RWPE1 (cell line): ENCODE measurements around the gene ADI1.
"Not testable (repeated sequence)": the region's sequence is repeated elsewhere in the genome, so short reads cannot be mapped to it uniquely, and the experiment has no call there.

Experiments used
- CTCF ChIA-PET: fragments of 350-600 bp; sonication (Branson Sonifier 250); formaldehyde crosslinking; extraction: SDS; loops from one replicate; lab custom pipeline; 2021; lab: Yijun Ruan, JAX
- POLR2A ChIA-PET: fragments of 400-600 bp; formaldehyde crosslinking; extraction: SDS; loops from one replicate; lab custom pipeline; 2020; ENCODE audit warnings: antibody characterized with exemption; ENCODE audit not compliant: low non-redundant PET; lab: Yijun Ruan, JAX
- DNase-seq: peaks from one replicate; pipeline ENCODE4 v3.0.0; 2012; ENCODE audit warnings: low spot score
- H3K27ac ChIP-seq: fragments of 450-650 bp; 2 replicates; pipeline ENCODE4 v1.5.1; 2017
- TF ChIP-seq, protein P1 (sequence below): fragments of 450-650 bp; conservative IDR thresholded peaks from 2 replicates; pipeline ENCODE4 v1.5.1; 2017; ENCODE audit warnings: low read depth, mild to moderate bottlenecking

Gene ADI1

DNA sequence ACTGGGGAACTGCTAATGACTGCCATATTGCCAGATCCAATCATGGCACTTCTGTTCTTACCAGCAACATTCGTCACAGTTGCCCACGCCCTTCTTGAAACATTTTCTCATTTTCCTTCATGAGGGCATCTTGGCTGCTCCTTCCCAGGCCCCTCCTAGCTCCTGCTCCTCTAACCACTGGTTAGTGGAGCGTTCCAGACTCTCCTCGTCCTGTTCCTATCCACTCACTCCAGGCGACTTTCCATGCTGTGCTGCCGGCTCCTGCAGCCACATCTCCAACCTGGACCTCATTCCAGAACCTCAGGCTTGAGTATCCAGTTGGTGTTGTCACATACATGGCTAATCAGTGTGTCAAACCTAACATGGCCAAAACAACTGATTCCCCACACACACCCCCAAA, 1.3 kb upstream of the ADI1 start:
- DNase-seq = no peak
- ChIA-PET CTCF (no interaction called here), POLR2A (no interaction called here)
- TF ChIP-seq, protein P1, sequence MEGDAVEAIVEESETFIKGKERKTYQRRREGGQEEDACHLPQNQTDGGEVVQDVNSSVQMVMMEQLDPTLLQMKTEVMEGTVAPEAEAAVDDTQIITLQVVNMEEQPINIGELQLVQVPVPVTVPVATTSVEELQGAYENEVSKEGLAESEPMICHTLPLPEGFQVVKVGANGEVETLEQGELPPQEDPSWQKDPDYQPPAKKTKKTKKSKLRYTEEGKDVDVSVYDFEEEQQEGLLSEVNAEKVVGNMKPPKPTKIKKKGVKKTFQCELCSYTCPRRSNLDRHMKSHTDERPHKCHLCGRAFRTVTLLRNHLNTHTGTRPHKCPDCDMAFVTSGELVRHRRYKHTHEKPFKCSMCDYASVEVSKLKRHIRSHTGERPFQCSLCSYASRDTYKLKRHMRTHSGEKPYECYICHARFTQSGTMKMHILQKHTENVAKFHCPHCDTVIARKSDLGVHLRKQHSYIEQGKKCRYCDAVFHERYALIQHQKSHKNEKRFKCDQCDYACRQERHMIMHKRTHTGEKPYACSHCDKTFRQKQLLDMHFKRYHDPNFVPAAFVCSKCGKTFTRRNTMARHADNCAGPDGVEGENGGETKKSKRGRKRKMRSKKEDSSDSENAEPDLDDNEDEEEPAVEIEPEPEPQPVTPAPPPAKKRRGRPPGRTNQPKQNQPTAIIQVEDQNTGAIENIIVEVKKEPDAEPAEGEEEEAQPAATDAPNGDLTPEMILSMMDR = no peak
- no peak overlapping the region for H3K27ac ChIP-seq

DNA sequence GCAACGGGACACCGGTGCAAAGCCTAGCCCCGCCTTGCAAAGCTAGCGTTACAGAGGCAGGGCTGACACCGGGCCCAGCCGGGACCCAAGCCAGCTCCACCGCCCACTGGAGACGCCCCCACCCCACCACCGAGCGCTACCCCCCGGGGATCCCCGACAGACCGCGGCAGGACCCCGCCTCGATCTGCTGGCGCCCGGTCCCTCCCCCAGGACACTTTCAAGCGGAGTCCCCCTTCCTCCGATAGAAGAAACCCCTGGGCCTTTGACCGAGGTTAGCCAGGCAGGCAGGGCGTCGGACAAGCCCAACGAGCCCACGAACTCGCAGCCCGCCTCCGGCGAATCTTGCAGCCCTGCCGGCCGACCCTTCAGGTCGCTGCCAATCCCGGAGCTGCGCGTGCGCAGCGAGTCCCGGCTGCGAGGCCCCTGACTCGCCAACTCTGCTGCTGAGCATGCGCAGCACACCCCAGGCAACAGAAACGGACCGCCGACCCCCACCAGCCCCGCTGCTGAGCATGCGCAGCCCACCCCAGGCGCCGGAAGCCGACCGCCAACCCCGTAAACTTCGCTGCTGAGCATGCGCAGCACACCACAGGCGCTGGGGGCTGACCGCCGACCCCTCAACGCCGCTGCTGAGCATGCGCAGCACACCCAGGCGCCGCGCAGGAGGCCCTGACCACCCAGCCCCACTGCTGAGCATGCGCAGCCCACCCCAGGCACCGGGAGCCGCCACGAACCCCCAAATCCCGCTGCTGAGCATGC, 656 bp downstream of the ADI1 start:
- H3K27ac ChIP-seq = peak overlapping the region; percentile 95
- TF ChIP-seq, protein P1 = no peak
- ChIA-PET CTCF (interaction anchor here (0.6 to 0.7 kb wide), 2 partner anchors 40 to 213 kb away, joined by 3 read pairs; partner anchors contain the start of gene RNASEH1), POLR2A (no interaction called here)
- DNase-seq = peak; percentile 100

DNA sequence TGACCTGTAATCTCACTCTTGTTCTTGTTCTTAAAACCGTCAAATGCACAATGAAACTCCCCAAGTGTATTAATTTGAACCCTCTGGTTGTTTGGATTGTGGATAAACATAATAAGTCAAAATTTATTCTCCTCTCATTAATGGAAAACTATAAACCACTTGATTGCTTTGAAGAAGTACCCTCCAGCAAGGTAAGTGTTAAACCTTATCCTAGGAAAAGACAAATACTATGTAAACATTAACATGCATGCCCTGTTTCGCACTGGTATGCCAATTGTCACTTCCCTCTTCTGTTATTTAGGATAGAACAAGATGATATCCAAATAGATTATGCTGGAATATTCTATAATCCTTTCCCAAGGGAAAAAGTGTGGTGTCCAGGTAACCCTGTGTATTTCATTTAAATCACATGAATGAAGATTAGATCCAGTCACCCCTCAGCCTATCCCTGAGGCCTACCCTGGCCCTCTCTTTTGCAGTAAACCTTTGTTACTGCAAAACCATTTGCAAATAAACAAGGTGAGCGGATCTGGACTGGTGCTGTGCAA, 1.3 kb downstream of the ADI1 start:
- peak overlapping the region; percentile 95 for H3K27ac ChIP-seq
- CTCF ChIA-PET = interaction anchor here (0.6 kb wide), 1 partner anchor 40 kb away, joined by 3 read pairs; the partner anchor contains the start of gene RNASEH1
- no peak for DNase-seq
- POLR2A ChIA-PET = no interaction called here
- TF ChIP-seq, protein P1 = no peak

DNA sequence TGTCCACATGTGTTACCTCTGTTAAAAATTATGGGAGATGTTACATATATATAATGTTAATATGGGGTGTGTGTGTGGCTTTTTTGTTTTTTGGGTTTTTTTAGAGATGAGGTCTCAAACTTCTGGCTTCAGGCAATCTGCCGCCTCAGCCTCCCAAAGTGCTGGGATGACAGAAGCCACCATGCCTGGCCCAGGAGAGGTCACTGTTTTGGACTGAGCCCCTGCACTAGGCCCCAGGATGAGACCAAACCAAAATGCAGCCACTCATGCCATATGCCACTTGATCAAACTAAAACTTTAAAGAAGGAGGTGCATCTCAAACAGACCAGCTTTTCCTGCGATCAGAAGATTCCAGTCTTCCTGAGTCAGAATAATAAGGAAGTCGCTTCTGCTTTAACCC, 2.5 kb downstream of the ADI1 start:
- ChIA-PET CTCF (no interaction called here), POLR2A (no interaction called here)
- TF ChIP-seq, protein P1 = no peak
- H3K27ac ChIP-seq = no peak overlapping the region
- no peak for DNase-seq

DNA sequence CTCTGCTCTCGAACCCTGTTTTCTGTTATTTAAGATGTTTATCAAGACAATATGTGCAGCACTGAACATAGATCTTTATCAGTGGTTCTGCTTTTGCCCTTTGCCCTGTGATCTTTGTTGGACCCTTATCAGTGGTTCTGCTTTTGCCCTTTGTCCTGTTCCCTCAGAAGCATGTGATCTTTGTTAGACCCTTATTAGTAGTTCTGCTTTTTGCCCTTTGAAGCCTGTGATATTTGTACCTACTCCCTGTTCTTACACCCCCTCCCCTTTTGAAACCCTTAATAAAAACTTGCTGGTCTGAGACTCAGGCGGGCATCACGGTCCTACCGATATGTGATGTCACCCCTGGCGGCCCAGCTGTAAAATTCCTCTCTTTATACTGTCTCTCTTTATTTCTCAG, 3.9 kb downstream of the ADI1 start:
- DNase-seq, POLR2A ChIA-PET, H3K27ac ChIP-seq, CTCF ChIA-PET: not testable (repeated sequence)

DNA sequence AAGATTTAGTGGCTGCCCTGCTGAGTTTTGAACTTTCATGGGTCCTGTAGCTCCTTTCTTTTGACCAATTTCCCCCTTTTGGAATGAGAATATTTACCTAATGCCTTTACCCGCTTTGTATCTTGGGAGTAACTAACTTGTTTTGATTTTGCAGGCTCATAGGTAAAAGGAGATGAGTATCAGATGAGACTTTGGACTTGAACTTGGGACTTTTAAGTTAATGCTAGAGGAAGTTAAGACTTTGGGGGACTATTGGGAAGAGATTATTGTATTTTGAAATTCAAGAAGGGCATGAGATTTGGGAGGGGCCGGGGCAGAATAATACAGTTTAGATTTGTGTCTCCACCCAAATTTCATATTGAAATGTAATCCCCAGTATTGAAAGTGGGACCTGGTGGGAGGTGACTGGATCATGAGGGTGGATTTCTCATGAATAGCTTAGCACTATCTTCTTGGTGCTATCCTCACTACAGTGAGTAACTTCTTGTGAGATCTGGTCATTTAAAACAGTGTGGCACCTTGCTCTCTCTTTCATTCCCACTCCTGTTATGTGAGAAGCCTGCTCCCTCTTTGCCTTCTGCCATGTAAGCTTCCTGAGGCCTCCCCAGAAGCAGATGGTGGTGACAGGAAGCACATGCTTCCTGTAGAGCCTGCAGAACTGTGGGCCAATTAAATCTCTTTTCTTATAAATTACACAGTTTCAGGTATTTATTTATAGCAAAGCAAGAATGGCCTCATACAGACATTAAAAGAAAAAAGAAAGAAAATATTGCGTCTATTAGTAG, 6.1 kb downstream of the ADI1 start:
- TF ChIP-seq, protein P1 = no peak
- ChIA-PET CTCF (no interaction called here), POLR2A (no interaction called here)

DNA sequence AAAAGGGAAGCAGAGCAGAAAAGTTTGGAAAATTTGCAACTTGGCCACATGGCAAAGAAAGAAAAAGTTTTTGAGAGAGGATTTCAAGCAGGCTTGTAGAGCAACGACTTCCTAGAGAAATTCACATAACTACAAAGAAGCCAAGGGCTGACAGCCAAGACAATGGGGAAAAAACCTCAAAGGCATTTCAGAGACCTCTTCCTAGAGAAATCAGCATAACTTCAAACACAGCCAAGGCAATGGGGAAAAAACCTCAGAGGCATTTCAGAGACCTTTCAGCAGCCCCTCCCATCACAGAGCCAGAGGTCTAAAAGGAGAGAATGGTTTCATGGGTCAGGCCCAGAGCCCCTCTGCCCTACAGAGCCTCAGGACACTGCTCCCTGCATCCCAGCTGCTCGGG, 7.2 kb downstream of the ADI1 start:
- POLR2A ChIA-PET = no interaction called here
- H3K27ac ChIP-seq = no peak overlapping the region
- DNase-seq = no peak
- CTCF ChIA-PET = interaction anchor here (0.6 kb wide), 1 partner anchor 55 kb away, joined by 3 read pairs; no protein-coding TSS in a partner anchor
- TF ChIP-seq, protein P1 = no peak

More for the DNA sequence above, 6.1 kb downstream of the ADI1 start:
- no peak for DNase-seq
- H3K27ac ChIP-seq = no peak overlapping the region
